ENCODE measurements around the gene GPR156.

Gene GPR156

GRCh38 chr3:120119846-120120510 is 165.0 kb downstream of the GPR156 start:
- no peak for DNase-seq (ENCODE audit: low read depth in 2 of 2)

All from stimulated activated CD4-positive, alpha-beta T cell treated with anti-CD3 and anti-CD28 coated beads, Interleukin-1b, Interleukin-23, amount 100 ng/mL, for 1 hour (primary cell).